Prostate gland (tissue), 2 donors: ENCODE data around the gene KCMF1.

Source experiments
- POLR2A ChIP-seq: fragments of 450-650 bp; IDR thresholded peaks from one replicate; pipeline ENCODE4 v1.6.1; 2016; ENCODE audit warnings: antibody characterized with exemption, mild to moderate bottlenecking
- POLR2AphosphoS5 ChIP-seq: sonication (generic); formaldehyde crosslinking; IDR thresholded peaks from one replicate; pipeline ENCODE4 v1.6.1; 2017; ENCODE audit warnings: antibody characterized with exemption
- TF ChIP-seq, protein P1 (sequence below), 4 experiments: fragments of 200-600 bp in 2 of 4; fragments of 450-650 bp in 2 of 4; sonication (generic) in 2 of 4; IDR thresholded peaks; 1 replicate in 3 of 4; 2 replicates in 1 of 4; pipeline ENCODE4 v1.5.1; 2016 to 2019; ENCODE audit warnings: antibody characterized with exemption in 4 of 4, mild to moderate bottlenecking in 2 of 4, moderate library complexity in 2 of 4

DNA sequence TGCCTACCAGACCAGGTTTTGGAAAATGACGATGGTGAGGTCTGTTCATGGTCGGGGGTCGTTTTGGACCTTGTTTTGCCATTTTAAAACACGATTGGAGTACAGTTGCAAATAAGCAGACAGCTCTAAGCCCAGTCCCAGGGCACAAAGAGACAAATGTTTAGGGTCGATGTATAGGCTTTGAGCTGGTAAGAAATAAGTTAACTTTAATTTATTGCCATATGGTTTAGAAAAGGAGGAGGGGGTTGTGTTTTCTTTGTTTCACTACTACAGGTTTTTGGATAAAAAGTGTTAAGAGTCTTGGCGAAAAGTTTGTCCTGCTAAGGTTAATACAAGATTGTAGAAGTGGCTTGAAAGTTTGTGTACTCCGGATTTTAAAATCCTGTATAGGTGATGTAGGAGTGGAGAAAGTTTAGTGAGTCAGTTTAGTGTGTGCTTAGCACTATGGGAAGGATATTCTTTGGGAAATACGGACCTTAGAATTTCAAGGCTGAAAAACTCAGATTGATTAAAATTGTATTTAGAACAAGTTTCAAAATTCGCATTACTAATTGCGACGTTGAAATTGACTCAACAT lies 1.3 kb downstream of the KCMF1 start:
- TF ChIP-seq, protein P1, sequence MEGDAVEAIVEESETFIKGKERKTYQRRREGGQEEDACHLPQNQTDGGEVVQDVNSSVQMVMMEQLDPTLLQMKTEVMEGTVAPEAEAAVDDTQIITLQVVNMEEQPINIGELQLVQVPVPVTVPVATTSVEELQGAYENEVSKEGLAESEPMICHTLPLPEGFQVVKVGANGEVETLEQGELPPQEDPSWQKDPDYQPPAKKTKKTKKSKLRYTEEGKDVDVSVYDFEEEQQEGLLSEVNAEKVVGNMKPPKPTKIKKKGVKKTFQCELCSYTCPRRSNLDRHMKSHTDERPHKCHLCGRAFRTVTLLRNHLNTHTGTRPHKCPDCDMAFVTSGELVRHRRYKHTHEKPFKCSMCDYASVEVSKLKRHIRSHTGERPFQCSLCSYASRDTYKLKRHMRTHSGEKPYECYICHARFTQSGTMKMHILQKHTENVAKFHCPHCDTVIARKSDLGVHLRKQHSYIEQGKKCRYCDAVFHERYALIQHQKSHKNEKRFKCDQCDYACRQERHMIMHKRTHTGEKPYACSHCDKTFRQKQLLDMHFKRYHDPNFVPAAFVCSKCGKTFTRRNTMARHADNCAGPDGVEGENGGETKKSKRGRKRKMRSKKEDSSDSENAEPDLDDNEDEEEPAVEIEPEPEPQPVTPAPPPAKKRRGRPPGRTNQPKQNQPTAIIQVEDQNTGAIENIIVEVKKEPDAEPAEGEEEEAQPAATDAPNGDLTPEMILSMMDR (IDR thresholded peaks at IDR 0.05), result no peak
- TF ChIP-seq POLR2A (no peak), POLR2AphosphoS5 (no peak)
